ENCODE data around the gene EXOC6B.

DNA sequence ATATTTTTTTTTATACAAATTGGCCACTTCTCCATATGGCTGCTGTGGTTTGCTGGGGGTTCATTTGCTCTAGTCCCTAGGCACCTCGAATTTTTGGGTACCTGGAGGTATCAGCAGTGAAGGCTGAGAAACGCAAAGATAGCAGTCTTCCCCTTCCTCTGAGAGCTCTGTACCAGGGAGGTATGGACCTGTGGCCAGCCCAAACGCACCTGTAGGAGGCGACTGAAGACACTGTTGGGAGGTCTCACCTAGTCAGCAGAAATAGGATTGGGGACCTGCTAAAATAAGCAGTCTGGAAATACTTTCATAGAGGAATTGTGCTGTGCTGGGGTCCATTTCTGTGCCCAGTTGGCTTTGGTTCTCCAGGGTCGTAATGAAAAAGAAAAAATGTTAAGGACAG, 385.9 kb downstream of the EXOC6B start:
- TF ChIP-seq, protein P1, sequence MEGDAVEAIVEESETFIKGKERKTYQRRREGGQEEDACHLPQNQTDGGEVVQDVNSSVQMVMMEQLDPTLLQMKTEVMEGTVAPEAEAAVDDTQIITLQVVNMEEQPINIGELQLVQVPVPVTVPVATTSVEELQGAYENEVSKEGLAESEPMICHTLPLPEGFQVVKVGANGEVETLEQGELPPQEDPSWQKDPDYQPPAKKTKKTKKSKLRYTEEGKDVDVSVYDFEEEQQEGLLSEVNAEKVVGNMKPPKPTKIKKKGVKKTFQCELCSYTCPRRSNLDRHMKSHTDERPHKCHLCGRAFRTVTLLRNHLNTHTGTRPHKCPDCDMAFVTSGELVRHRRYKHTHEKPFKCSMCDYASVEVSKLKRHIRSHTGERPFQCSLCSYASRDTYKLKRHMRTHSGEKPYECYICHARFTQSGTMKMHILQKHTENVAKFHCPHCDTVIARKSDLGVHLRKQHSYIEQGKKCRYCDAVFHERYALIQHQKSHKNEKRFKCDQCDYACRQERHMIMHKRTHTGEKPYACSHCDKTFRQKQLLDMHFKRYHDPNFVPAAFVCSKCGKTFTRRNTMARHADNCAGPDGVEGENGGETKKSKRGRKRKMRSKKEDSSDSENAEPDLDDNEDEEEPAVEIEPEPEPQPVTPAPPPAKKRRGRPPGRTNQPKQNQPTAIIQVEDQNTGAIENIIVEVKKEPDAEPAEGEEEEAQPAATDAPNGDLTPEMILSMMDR (IDR thresholded peaks at IDR 0.05), result no peak
- TF ChIP-seq POLR2A (IDR thresholded peaks at IDR 0.05), result no peak
